Smooth muscle cell of the pulmonary artery (primary cell): Measurements from ENCODE around the gene TFB1M. TPM values are rescaled to one million over a fixed set of nuclear protein-coding genes. Genes with fewer than 3 reads are reported as not detected.

Source experiments
- total RNA-seq: library from RNA; depleted of rRNA; stranded (reverse); fragments of >200 nt; gene quantifications from 2 replicates; pipeline ENCODE4 v1.2.3, GENCODE V29; 2014

The TFB1M gene
- 17.4 and 22.0 TPM in 2 replicates for total RNA-seq

GRCh38 chr6:155314092-155314772, at the start of gene TFB1M:
TFB1M (minus strand) TSS chr6:155314484; CDS start chr6:155314428, 56 bp downstream.

GRCh38 chr6:155263373-155264063, 50.8 kb downstream of the TFB1M start, which contains the start of gene CLDN20:
CLDN20 (plus strand) TSS chr6:155264013; CDS start chr6:155275720, 11,707 bp downstream.

Other genes starting within 250 kb of the TFB1M start
- not detected in 2 replicates for gene CLDN20, start 50.5 kb downstream of the TFB1M start, total RNA-seq
- gene NOX3, start 141.4 kb upstream of the TFB1M start, total RNA-seq: not detected in 2 replicates